GM08714 (cell line): Measurements from ENCODE around the gene CCDC127.
"Not testable (repeated sequence)": the region's sequence is repeated elsewhere in the genome, so short reads cannot be mapped to it uniquely, and the experiment has no call there.

Experiments
- H3K4me3 ChIP-seq: fragments of 200-500 bp; sonication (Bioruptor generic); 2 replicates; pipeline ENCODE4 v1.5.1; 2014; ENCODE audit warnings: mild to moderate bottlenecking, low read length, inconsistent platforms
- ZNF274 ChIP-seq: IDR thresholded peaks from 2 replicates; pipeline ENCODE4 v1.6.1; 2012; ENCODE audit warnings: mild to moderate bottlenecking, low read depth, low read length

The CCDC127 gene

DNA sequence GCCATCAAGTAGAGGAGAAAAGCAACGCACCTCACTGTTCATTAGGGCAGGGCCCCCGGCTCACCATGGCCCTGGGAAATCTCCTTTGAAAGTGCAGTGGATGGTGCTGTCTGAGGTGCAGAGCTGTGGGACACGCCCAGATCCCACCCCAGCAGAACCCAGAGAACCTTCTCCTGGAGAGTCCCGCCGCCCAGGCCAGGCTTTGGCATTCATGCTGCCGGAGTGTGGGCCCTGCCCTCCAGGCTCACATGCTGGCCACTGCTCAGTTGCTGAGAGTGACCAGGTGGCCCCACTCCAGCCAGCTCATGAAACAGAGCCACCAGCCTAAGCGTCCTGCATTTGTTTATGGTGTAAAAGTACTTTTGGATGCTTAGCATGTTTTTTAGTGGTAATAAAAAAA lies 50.4 kb downstream of the CCDC127 start:
- TF ChIP-seq ZNF274, result no peak
- H3K4me3 ChIP-seq, result no peak overlapping the region

DNA sequence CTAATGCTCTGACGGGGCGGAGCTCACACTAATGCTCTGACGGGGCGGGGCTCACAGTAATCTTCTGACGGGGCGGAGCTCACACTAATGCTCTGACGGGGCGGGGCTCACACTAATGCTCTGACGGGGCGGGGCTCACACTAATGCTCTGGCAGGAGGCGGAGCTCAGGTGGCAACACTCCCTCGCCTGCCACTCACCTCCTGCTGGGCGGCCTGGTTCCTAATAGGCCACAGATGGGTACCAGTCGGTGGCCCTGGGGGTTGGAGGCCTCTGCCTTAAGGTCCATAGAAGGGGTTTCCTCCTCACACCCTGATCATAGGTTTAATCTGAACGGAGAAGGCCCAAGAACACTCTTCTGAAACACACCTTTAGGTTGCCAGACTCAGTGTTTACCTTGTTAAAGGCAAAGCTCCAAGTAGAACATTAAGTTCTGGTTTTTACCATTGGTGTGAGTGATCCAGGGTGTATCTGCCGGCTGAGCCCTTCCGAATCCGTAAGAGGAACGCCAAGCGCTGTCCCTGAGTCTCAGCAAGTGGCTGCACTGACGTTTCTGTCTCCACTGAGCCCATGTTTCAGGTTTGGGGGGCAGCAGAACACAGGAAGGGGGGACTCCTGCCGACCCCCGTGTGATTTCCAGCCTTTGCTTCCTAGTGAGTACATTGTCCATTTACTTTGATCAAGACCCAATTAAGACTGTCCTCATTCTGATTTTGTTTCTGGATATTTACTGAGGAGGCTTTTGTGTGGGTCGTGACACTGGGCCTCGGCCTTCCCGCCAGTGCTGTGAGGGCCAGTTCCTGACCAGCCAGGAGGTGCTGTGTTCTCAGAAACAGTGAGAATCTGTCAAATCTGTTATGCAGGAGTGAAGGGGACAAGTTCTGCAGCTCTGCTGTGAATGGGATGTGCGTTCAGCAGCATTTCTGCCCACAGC lies 51.2 kb downstream of the CCDC127 start:
- no peak overlapping the region for H3K4me3 ChIP-seq
- TF ChIP-seq ZNF274, result no peak

DNA sequence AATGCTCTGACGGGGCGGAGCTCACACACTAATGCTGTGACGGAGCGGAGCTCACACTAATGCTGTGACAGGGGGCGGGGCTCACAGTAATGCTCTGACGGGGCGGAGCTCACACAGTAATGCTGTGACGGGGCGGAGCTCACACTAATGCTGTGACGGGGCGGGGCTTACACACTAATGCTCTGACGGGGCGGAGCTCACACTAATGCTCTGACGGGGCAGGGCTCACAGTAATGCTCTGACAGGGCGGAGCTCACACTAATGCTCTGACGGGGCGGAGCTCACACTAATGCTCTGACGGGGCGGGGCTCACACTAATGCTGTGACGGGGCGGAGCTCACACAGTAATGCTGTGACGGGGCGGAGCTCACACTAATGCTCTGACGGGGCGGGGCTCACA lies 53.2 kb downstream of the CCDC127 start:
- H3K4me3 ChIP-seq, result not testable (repeated sequence)

DNA sequence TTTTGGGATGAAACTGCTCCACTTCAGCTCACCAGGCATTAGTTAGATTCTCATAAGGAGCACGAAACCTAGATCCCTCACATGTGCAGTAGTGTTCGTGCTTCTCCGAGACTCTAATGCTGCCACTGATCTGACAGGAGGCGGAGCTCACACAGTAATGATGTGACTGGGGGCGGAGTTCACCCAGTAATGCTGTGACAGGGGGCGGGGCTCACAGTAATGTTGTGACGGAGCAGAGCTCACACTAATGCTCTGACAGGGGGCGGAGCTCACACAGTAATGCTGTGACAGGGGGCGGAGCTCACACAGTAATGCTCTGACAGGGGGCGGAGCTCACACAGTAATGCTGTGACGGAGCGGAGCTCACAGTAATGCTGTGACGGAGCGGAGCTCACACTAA lies 53.7 kb downstream of the CCDC127 start:
- no peak for TF ChIP-seq ZNF274
- H3K4me3 ChIP-seq, result no peak overlapping the region

DNA sequence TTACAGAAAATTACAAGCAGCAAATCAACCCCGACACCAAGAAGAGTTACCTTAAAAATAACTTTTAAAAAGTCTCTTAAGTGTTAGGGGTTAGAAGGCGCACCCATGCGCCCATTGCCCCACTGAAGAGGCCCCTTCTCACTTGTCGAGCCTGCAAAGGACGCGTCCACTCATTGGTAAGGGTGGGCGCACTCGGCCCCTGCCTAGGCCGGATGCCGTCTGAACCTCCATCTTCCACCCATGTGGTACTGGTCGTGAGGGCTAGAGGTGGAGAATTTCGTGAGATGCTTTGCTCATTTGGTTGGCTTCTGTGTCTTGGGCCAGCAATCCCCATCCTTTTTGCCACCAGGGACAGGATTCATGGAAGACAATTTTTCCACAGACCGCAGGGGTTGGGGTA lies 54.1 kb downstream of the CCDC127 start:
- TF ChIP-seq ZNF274, result no peak
- no peak overlapping the region for H3K4me3 ChIP-seq

DNA sequence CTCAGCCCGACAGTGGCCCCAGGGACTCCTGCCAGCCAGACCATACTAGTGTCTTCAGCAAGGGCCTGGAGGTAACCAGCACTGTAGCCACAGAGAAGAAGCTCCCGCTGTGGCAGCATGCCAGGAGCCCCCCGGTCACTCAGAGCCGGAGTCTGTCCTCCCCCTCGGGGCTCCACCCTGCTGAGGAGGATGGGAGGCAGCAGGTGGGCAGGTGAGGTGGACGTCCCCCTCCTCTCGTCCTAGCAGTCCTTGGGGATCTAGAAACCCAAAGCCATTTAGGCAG lies 54.7 kb downstream of the CCDC127 start:
- H3K4me3 ChIP-seq, result no peak overlapping the region
- no peak for TF ChIP-seq ZNF274

DNA sequence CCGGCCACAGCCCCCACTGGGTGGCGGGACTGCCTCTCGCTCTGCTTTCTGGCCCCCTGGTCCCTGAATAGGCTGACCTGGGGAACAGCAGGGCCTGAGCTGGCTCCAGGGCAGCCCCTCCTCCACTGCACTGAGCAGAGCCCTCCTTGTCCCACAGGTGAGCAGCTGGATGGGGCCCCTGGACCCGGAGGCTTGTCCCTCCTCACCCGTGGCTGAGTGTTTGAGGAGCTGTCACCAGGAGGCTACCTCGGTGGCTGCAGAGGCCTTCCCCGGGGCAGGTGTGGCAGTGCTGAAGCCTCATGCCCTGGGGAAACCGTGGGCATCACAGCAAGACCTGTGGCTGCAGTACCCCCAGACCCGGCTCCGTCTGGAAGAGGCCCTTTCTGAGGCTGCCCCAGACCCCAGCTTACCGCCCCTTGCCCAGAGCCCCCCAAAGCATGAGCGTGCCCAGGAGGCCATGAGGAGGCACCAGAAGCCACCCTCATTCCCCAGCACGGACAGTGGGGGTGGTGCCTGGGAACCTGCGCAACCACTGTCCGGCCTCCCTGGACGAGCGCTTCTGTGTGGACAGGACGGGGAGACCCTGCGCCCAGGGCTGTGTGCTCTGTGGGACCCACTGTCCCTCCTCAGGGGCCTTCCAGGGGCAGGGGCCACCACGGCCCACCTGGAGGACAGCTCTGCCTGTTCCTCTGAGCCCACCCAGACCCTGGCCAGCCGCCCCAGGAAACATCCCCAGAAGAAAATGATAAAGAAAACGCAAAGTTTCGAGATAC lies 55.2 kb downstream of the CCDC127 start:
- no peak for TF ChIP-seq ZNF274
- H3K4me3 ChIP-seq, result no peak overlapping the region

DNA sequence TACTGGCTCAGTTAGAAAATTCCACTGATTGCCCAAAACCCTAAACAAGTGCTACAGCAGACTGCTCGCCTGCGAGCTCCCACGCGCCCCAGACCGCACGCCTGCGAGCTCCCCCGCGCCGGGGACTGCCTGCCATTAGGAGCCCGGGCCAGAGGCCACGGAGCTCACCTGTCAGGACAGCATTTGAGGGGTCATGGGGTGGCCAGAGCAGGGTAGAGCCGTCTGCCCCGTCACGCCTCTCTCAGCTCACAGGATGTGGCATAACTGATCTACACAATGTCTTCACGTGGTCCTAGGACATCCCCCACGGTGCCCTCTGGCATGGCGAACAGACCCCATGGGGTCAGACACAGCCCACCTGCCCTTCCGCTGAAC lies 55.8 kb downstream of the CCDC127 start:
- no peak for TF ChIP-seq ZNF274
- H3K4me3 ChIP-seq, result no peak overlapping the region

DNA sequence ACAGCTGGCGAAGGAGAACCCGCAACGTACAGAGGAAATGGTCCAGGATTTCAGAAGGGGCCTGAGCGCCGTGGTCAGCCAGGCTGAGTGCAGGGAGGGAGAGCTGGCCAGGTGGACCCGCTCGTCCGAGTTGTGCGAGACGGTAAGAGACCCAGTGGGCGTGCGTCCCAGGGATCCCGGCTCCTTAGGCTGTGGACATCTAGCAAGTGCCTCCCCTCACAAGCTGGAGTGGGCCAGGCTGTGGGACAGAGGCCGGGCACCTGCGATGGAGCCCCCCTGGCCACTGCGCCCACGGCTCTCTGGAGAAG lies 56.2 kb downstream of the CCDC127 start:
- no peak for TF ChIP-seq ZNF274
- H3K4me3 ChIP-seq, result no peak overlapping the region

DNA sequence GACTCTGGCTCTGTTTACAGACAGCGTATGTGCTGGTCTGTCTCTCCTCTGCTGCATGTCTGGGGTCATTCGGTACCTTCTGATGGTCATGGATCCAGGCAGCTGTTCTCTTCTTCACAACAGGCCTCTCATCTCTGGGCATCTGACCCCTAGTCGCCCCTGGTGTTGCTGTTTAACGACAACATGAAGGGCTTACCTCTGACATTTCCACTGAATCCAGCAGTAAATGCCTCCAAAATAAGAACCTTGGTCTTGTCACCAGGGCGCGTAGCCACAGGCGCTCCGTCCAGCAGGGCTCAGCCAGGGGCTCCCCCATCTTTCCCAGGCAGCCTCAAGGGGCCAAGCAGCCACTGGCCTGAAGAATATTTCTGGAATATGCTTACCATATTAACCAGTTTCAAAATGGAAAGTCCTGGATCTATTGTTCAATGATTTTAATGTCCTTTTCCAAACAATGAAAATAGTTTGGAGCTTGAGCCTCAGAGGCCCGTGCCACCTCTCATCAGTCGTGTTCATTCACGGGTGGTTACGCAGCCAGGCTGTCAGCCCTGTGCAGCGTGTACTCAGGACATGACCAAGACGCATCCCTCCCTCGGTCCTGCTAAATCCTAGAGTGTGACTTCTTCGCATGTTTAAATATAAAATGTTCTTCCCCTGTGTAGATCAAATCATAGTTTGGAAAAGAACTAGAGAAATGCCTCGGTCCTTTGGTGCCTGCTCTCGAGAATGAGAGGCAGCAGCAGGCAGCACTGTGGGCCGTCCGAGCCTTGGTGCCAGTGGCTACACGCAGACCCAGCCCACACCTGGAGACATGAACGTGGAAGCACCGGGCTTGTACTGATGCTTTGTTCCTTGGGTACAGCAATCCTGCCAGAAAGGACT lies 56.8 kb downstream of the CCDC127 start:
- TF ChIP-seq ZNF274, result no peak
- no peak overlapping the region for H3K4me3 ChIP-seq

DNA sequence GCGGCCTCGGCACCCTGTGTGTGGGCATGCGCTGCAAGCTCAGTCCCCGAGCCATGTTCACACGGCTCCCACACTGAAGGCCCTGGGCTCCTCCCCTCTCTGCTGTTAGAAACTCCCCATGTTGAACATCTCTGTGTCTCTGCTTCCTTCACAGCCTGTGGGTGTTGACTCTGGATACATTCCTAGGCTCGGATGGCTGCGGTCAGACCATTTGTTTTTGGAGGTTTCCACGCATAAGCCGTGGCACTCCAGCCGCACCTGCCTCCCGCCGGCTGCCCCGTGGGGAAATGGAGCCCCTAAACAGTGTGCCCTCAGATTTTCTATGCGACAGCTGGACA lies 57.8 kb downstream of the CCDC127 start:
- no peak overlapping the region for H3K4me3 ChIP-seq

DNA sequence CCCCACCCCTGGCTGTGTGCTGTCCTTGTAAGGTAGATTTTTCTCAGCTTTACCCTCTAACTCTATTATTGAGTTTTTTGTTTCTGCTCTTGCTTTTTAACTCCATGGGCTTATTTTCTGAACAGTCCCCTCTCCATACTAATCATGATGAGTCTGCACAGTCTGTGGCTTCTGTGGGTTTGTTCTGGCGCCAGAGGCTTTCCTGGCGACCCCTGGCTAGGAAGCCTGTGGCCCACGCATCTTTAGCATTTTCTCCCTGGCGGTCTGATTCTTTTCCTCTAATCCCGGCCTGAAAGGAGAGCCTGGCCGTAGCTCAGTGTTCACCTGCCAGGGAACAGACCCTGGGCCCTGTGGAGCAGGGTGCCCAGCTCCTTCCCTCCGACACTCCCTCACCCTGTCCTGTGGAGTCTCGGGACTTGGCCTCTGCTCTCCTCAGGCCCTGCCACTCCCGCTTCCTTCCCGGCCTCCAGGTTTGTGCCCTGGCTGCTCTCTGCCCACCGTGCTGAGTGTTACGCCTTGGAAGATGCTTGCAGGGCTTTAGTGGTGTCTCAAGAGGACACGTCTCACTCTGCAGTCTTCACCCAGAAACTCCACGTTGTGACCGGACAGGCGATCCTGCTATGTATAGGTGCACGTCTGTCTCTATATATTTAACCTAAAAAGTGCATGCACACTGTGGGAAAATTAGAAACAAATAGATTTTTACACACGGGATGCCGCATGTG lies 58.3 kb downstream of the CCDC127 start:
- H3K4me3 ChIP-seq, result no peak overlapping the region
- TF ChIP-seq ZNF274, result no peak

More for the DNA sequence above, 57.8 kb downstream of the CCDC127 start:
- no peak for TF ChIP-seq ZNF274

DNA sequence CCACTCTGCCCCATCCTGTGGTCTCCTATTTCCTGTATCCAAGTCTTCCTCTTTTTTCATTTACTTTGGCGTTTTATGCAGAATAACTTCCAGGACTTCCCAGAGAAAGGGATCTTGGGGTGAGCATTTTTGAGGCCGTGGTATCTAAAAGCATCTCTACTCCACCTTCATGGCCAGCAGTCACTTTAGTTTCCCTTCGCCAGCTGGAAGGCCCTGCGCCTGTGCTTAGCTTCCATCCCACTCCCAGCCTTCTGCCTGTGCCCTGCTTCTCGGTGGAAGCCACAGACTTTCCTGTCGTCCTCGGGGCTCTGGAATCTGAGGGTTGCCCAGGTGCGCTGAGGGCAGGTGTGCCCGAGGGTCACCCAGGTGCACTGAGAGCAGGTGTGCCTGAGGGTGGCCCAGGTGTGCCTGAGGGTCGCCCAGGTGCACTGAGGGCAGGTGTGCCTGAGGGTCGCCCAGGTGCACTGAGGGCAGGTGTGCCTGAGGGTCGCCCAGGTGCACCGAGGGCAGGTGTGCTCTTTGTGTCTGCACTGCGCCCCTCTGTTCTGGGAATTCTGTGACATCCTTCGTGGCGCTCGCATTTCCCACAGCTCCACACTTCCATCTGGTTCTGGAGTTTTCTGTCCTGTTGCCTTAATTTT lies 59.0 kb downstream of the CCDC127 start:
- TF ChIP-seq ZNF274, result no peak
- H3K4me3 ChIP-seq, result no peak overlapping the region

DNA sequence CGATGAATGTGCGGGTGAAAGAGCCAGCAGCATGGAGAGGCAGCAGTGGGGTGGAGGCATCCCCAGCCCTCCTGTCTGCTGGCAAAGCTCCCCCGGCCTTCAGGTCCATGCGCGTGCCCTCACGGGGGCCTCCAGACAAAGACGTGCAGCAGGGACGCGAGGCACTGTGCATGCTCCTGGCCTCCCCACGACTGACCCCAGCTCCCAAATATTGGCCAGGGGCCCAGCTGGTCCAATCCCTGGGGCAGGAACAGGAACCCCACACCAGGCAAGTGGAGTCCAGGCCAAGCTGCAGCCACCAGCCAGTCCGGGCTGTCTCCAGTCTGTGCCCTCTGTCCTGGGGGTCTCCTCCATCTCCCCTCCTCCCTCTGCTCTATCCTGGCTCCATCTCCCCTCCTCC lies 60.2 kb downstream of the CCDC127 start:
- TF ChIP-seq ZNF274, result no peak
- H3K4me3 ChIP-seq, result no peak overlapping the region
